Mesenchymal stem cell (in vitro differentiated cells and primary cell): ENCODE data around the gene CX3CL1. TPM values are rescaled to one million over a fixed set of nuclear protein-coding genes. Genes with fewer than 3 reads are reported as not detected.

ENCODE experiments used
- small RNA-seq: library from polyadenylated mRNA; stranded (forward); fragments of <200 nt; extraction: miRNeasy Mini kit (QIAGEN cat#:217004); gene quantifications from one replicate; pipeline ENCODE3, GENCODE V24; 2013; ENCODE audit warnings: low read depth

CX3CL1 gene

Small RNA genes within 50 kb of the gene (small RNA-seq; reads per million reads assigned to genes)
- gene AC108081.1, result not detected
